IMR-90 (cell line): Measurements from ENCODE around the gene KLK14. TPM values are rescaled to one million over a fixed set of nuclear protein-coding genes. Genes with fewer than 3 reads are reported as not detected.

ENCODE experiments used
- ATAC-seq: fragments of 200-7000 bp; cut with Tn5 transposase; 2 replicates; pipeline ENCODE4 v1.9.1; 2020; ENCODE audit warnings: low read depth, mild to moderate bottlenecking, moderate library complexity
- BruUV-seq: library from RNA; stranded (reverse); fragments of 400-500 nt; replicated peaks from 2 replicates; lab custom pipeline; 2021; lab: Mats Ljungman, UMichigan
- CTCF ChIA-PET: fragments of 300-600 bp; formaldehyde crosslinking; extraction: SDS; loops from one replicate; lab custom pipeline; 2021; ENCODE audit warnings: antibody characterized with exemption; lab: Yijun Ruan, JAX
- POLR2A ChIA-PET: fragments of 300-600 bp; sonication (Branson Sonifier 250); formaldehyde crosslinking; loops from one replicate; lab custom pipeline; 2022; ENCODE audit warnings: antibody characterized with exemption; ENCODE audit not compliant: unreplicated experiment; lab: Charles Lee
- DNase-seq: peaks from one replicate; pipeline ENCODE4 v3.0.0; 2013
- H2AFZ ChIP-seq: replicated peaks from 2 replicates; pipeline ENCODE3; 2013; ENCODE audit warnings: low read length, mild to moderate bottlenecking; ENCODE audit not compliant: poor library complexity
- H2AK5ac ChIP-seq: 2 replicates; pipeline ENCODE4 v1.6.1; 2013; ENCODE audit warnings: low read depth, low read length, inconsistent platforms
- H2AK9ac ChIP-seq: replicated peaks from 2 replicates; pipeline ENCODE3; 2013; ENCODE audit warnings: mild to moderate bottlenecking, low read depth, low read length, moderate library complexity; ENCODE audit not compliant: poor library complexity
- H2BK120ac ChIP-seq: 2 replicates; pipeline ENCODE4 v1.6.1; 2013; ENCODE audit warnings: low read depth, low read length, inconsistent platforms
- H2BK15ac ChIP-seq: 3 replicates; pipeline ENCODE4 v1.6.1; 2013; ENCODE audit warnings: low read depth, low read length, inconsistent platforms
- H2BK20ac ChIP-seq: 2 replicates; pipeline ENCODE4 v1.6.1; 2013; ENCODE audit warnings: low read depth, mild to moderate bottlenecking, inconsistent platforms, low read length, moderate library complexity
- H2BK5ac ChIP-seq: 2 replicates; pipeline ENCODE4 v1.6.1; 2013; ENCODE audit warnings: mild to moderate bottlenecking, low read depth, low read length, inconsistent platforms; ENCODE audit not compliant: poor library complexity, severe bottlenecking
- H3K14ac ChIP-seq: replicated peaks from 2 replicates; pipeline ENCODE4 v1.6.1; 2013; ENCODE audit warnings: low read depth, low read length, inconsistent platforms
- H3K18ac ChIP-seq: 2 replicates; pipeline ENCODE4 v1.6.1; 2013; ENCODE audit warnings: low read depth, low read length, control low read depth
- H3K23ac ChIP-seq: 2 replicates; pipeline ENCODE4 v1.6.1; 2013; ENCODE audit warnings: low read depth, low read length, inconsistent platforms
- H3K27ac ChIP-seq: 2 replicates; pipeline ENCODE4 v1.5.1; 2013; ENCODE audit warnings: mild to moderate bottlenecking, control low read depth, low read length; ENCODE audit not compliant: insufficient read depth
- H3K27me3 ChIP-seq: 2 replicates; pipeline ENCODE4 v1.6.1; 2013; ENCODE audit warnings: low read length; ENCODE audit not compliant: control insufficient read depth, insufficient read depth
- H3K36me3 ChIP-seq: 2 replicates; pipeline ENCODE4 v1.6.1; 2013; ENCODE audit warnings: low read length, mixed read lengths; ENCODE audit not compliant: control insufficient read depth, insufficient read depth
- H3K4ac ChIP-seq: 2 replicates; pipeline ENCODE4 v1.6.1; 2013; ENCODE audit warnings: low read depth, low read length, inconsistent platforms
- H3K4me1 ChIP-seq: 2 replicates; pipeline ENCODE4 v1.6.1; 2013; ENCODE audit warnings: low read length, mixed read lengths; ENCODE audit not compliant: control insufficient read depth, insufficient read depth
- H3K4me2 ChIP-seq: 2 replicates; pipeline ENCODE4 v1.6.1; 2013; ENCODE audit warnings: low read depth, mild to moderate bottlenecking, control low read depth, low read length, moderate library complexity
- H3K4me3 ChIP-seq: 2 replicates; pipeline ENCODE4 v1.5.1; 2013; ENCODE audit warnings: low read depth, mild to moderate bottlenecking, control low read depth, low read length, moderate library complexity; ENCODE audit not compliant: insufficient read depth
- H3K56ac ChIP-seq: 2 replicates; pipeline ENCODE4 v1.6.1; 2013; ENCODE audit warnings: low read length, inconsistent platforms; ENCODE audit not compliant: insufficient read depth; ENCODE audit errors: extremely low read depth
- H3K79me1 ChIP-seq, 2 experiments: 2 replicates each; pipeline ENCODE4 v1.6.1; 2013; ENCODE audit warnings: low read length in 2 of 2, inconsistent platforms in 1 of 2, low read depth in 1 of 2
- H3K9ac ChIP-seq: 2 replicates; pipeline ENCODE4 v1.6.1; 2013; ENCODE audit warnings: low read depth, low read length, control low read depth
- H3K9me1 ChIP-seq: 2 replicates; pipeline ENCODE4 v1.6.1; 2013; ENCODE audit warnings: low read length, inconsistent platforms; ENCODE audit not compliant: insufficient read depth
- H3K9me3 ChIP-seq: 2 replicates; pipeline ENCODE4 v1.6.1; 2013; ENCODE audit warnings: low read length; ENCODE audit not compliant: control insufficient read depth, insufficient read depth
- H4K20me1 ChIP-seq: 2 replicates; pipeline ENCODE4 v1.6.1; 2013; ENCODE audit warnings: low read length, inconsistent platforms; ENCODE audit not compliant: insufficient read depth
- H4K5ac ChIP-seq: 2 replicates; pipeline ENCODE4 v1.6.1; 2013; ENCODE audit warnings: mild to moderate bottlenecking, low read depth, low read length, control low read depth
- H4K8ac ChIP-seq, 2 experiments: 2 replicates each; pipeline ENCODE4 v1.6.1; 2013; ENCODE audit warnings: low read depth in 2 of 2, low read length in 2 of 2, control low read depth in 1 of 2, inconsistent platforms in 1 of 2
- H4K91ac ChIP-seq: 2 replicates; pipeline ENCODE4 v1.6.1; 2013; ENCODE audit warnings: low read depth, low read length, inconsistent platforms; ENCODE audit not compliant: insufficient read depth
- CEBPB ChIP-seq: IDR thresholded peaks from 2 replicates; pipeline ENCODE4 v1.6.1; 2012; ENCODE audit warnings: low read depth, low read length, improper control_type of control experiment
- ELK1 ChIP-seq: fragments of 150-350 bp; IDR thresholded peaks from 2 replicates; pipeline ENCODE4 v1.6.1; 2016; ENCODE audit warnings: low read depth, mild to moderate bottlenecking, low read length, moderate library complexity, borderline replicate concordance
- RFX5 ChIP-seq: IDR thresholded peaks from 2 replicates; pipeline ENCODE4 v1.8.0; 2012; ENCODE audit warnings: low read depth, mild to moderate bottlenecking, low read length, moderate library complexity
- SMC3 ChIP-seq: fragments of 150-350 bp; IDR thresholded peaks from 2 replicates; pipeline ENCODE4 v1.6.1; 2016; ENCODE audit warnings: low read depth, mild to moderate bottlenecking, antibody characterized with exemption, low read length, moderate library complexity
- USF2 ChIP-seq: fragments of 150-350 bp; IDR thresholded peaks from 2 replicates; pipeline ENCODE4 v1.6.1; 2017; ENCODE audit warnings: mild to moderate bottlenecking, antibody characterized with exemption, low read length, low read depth
- WGBS, 2 experiments: methylation state at CpG; one replicate each; pipeline versions ENCODE4 v1.1.5 to v1.1.7; 2013; ENCODE audit warnings: missing lambda C conversion rate in 2 of 2; ENCODE audit not compliant: insufficient read length in 1 of 2; ENCODE audit errors: extremely low coverage in 2 of 2; 5-methylcytosine and 5-hydroxymethylcytosine counted together
- dilution Hi-C: fragments of 300-500 bp; cut with HindIII; formaldehyde crosslinking; loops from one replicate; pipeline ENCODE4 v1.14.3; 2018; ENCODE audit warnings: low sequenced_read_pairs; ENCODE audit not compliant: unreplicated experiment
- in situ Hi-C: fragments of 300-500 bp; cut with MboI; formaldehyde crosslinking; loops from 3 replicates; pipeline ENCODE4 v1.14.3; 2019; ENCODE audit warnings: low sequenced_read_pairs, inconsistent platforms, mixed read lengths
- intact Hi-C: fragments of 100-400 bp; cut with micrococcal nuclease; formaldehyde crosslinking; loops from 2 replicates; pipeline ENCODE4 v1.10.0; 2022
- polyA plus RNA-seq, 3 experiments: library from polyadenylated mRNA; depleted of rRNA; stranded (reverse); fragments of >200 nt; gene quantifications; 2 replicates each; pipeline ENCODE4 v1.2.3, GENCODE V29; 2012; ENCODE audit warnings: low replicate concordance in 1 of 3
- total RNA-seq: library from RNA; depleted of rRNA; stranded (reverse); fragments of >200 nt; gene quantifications from 2 replicates; pipeline ENCODE4 v1.2.3, GENCODE V29; 2012

The KLK14 gene
- total and polyA plus RNA-seq, 2 of the 4 experiments (the other 2 are of a cell fraction) = not detected

GRCh38 chr19:51034704-51035103 is 48.0 kb downstream of the KLK14 start, which contains the start of gene KLK12:
Gene KLK12, minus strand, starts transcription at chr19:51035002. Its CDS starts 381 bp downstream, at chr19:51034621.
- Histone ChIP-seq H3K23ac (no peak within 1 kb of the TSS), H2AFZ (no peak within 1 kb of the TSS), H2BK120ac (no peak within 1 kb of the TSS), H3K27ac (no peak within 1 kb of the TSS), H3K4me3 (no peak within 1 kb of the TSS), H3K4ac (no peak within 1 kb of the TSS), H4K5ac (no peak within 1 kb of the TSS), H3K79me1 (no peaks in the 10 kb centered on the region), H3K9me3 (peaks cover 8% of the 10 kb centered on the region; the same call in 1 of the 2 replicates), H3K36me3 (no peaks in the 10 kb centered on the region), H4K8ac (no peak within 1 kb of the TSS), H3K9me1 (no peaks in the 10 kb centered on the region), H3K14ac (no peak within 1 kb of the TSS), H2BK15ac (no peak within 1 kb of the TSS), H3K18ac (no peak within 1 kb of the TSS), H4K20me1 (no peaks in the 10 kb centered on the region), H4K91ac (no peak within 1 kb of the TSS), H3K4me1 (no peaks in the 10 kb centered on the region), H2BK5ac (no peak within 1 kb of the TSS), H2BK20ac (no peak within 1 kb of the TSS), H2AK5ac (no peak within 1 kb of the TSS), H3K9ac (no peak within 1 kb of the TSS), H3K56ac (no peak within 1 kb of the TSS), H2AK9ac (no peak within 1 kb of the TSS), H3K27me3 (no peaks in the 10 kb centered on the region), H3K4me2 (no peak within 1 kb of the TSS)
- CTCF ChIA-PET = no interaction called here
- POLR2A ChIA-PET = no interaction called here
- WGBS, 2 experiments = 29% methylated on average over 6 of the region's 11 CpGs; no CpG with 5 or more reads in 1 of the 2 experiments
- intact Hi-C loops = no loop called here
- dilution Hi-C loops = no loop called here
- in situ Hi-C loops = loop anchor here (10.0 kb wide), 1 partner anchor 140 kb away; no protein-coding TSS in a partner anchor
- DNase-seq (no peak), ATAC-seq (no peak)
- TF ChIP-seq CEBPB (no peak), USF2 (no peak), RFX5 (no peak), SMC3 (no peak), ELK1 (no peak)
- no TSS peak for BruUV-seq
